ENCODE results near the gene RRP1B. TPM values are rescaled to one million over a fixed set of nuclear protein-coding genes. Genes with fewer than 3 reads are reported as not detected.
A peak's percentile ranks its signal among the peaks of the same experiment; 100 is the strongest.
"Not testable (repeated sequence)": the region's sequence is repeated elsewhere in the genome, so short reads cannot be mapped to it uniquely, and the experiment has no call there.

RRP1B gene
- total RNA-seq, 1 donor from 2014 or later: 10.6 TPM

GRCh38 chr21:43708745-43709381, 49.5 kb downstream of the RRP1B start:
- Histone ChIP-seq H3K4me1 (peaks cover 6 to 7% of the 10 kb centered on the region in 2 donors), H3K4me3 (no peak overlapping the region), H3K9me3 (no peaks in the 10 kb centered on the region), H3K27ac (no peak overlapping the region), H3K36me3 (no peaks in the 10 kb centered on the region), H3K27me3 (no peaks in the 10 kb centered on the region)
- no peak for TF ChIP-seq CTCF (IDR thresholded peaks at IDR 0.05)
- intact Hi-C loops (cut with DNase I): no loop called here
- DNase-seq (ENCODE audit: low spot score in 2 of 2): no peak

GRCh38 chr21:43712268-43712942, 53.0 kb downstream of the RRP1B start:
- peaks cover 3 to 5% of the 10 kb centered on the region in 2 donors for H3K4me1 ChIP-seq
- H3K9me3 ChIP-seq: no peaks in the 10 kb centered on the region
- peak overlapping the region; percentile 43 to 63 for H3K27ac ChIP-seq
- no peak for TF ChIP-seq CTCF (IDR thresholded peaks at IDR 0.05)
- DNase-seq (ENCODE audit: low spot score in 2 of 2): no peak
- no peaks in the 10 kb centered on the region for H3K27me3 ChIP-seq
- intact Hi-C loops (cut with DNase I): no loop called here
- H3K4me3 ChIP-seq: no peak overlapping the region
- H3K36me3 ChIP-seq: no peaks in the 10 kb centered on the region

GRCh38 chr21:43713123-43713522, 53.8 kb downstream of the RRP1B start:
- DNase-seq (ENCODE audit: low spot score in 2 of 2); intact Hi-C loops (cut with DNase I); H3K4me3 ChIP-seq; H3K27me3 ChIP-seq; H3K4me1 ChIP-seq; H3K36me3 ChIP-seq; H3K9me3 ChIP-seq: not testable (repeated sequence)
- peak overlapping the region; percentile 43 to 63 for H3K27ac ChIP-seq

GRCh38 chr21:43716376-43717165, 57.2 kb downstream of the RRP1B start:
- no peaks in the 10 kb centered on the region for H3K9me3 ChIP-seq
- no peaks in the 10 kb centered on the region for H3K36me3 ChIP-seq
- no peak overlapping the region for H3K27ac ChIP-seq
- H3K27me3 ChIP-seq: no peaks in the 10 kb centered on the region
- DNase-seq (ENCODE audit: low spot score in 2 of 2): no peak
- no peak for TF ChIP-seq CTCF (IDR thresholded peaks at IDR 0.05)
- H3K4me3 ChIP-seq: no peak overlapping the region
- peaks cover 17 to 25% of the 10 kb centered on the region in 2 donors for H3K4me1 ChIP-seq
- intact Hi-C loops (cut with DNase I): no loop called here

GRCh38 chr21:43717166-43717853, 58.0 kb downstream of the RRP1B start:
- intact Hi-C loops (cut with DNase I): no loop called here
- no peak overlapping the region for H3K27ac ChIP-seq

More at GRCh38 chr21:43717166-43717853, 58.0 kb downstream of the RRP1B start:
- Histone ChIP-seq H3K27me3 (no peaks in the 10 kb centered on the region), H3K9me3 (no peaks in the 10 kb centered on the region), H3K36me3 (no peaks in the 10 kb centered on the region), H3K4me3 (no peak overlapping the region), H3K4me1 (peaks cover 18 to 27% of the 10 kb centered on the region in 2 donors)
- no peak for DNase-seq (ENCODE audit: low spot score in 2 of 2)
- no peak for TF ChIP-seq CTCF (IDR thresholded peaks at IDR 0.05)

Data from ascending aorta (tissue), 2 donors.